Hindlimb muscle (tissue), 1 donor: ENCODE measurements around the gene SIX1. TPM values are rescaled to one million over a fixed set of nuclear protein-coding genes. Genes with fewer than 3 reads are reported as not detected.

Source experiments
- DNase-seq: peaks from one replicate; pipeline ENCODE4 v3.0.0-alpha.2; 2013
- polyA plus RNA-seq: library from polyadenylated mRNA; unstranded; fragments of 120-200 nt; gene quantifications from one replicate; pipeline ENCODE4 v1.2.1, GENCODE V29; 2013; ENCODE audit not compliant: insufficient read length

The SIX1 gene
- polyA plus RNA-seq, 1 donor: 85.1 TPM

DNA sequence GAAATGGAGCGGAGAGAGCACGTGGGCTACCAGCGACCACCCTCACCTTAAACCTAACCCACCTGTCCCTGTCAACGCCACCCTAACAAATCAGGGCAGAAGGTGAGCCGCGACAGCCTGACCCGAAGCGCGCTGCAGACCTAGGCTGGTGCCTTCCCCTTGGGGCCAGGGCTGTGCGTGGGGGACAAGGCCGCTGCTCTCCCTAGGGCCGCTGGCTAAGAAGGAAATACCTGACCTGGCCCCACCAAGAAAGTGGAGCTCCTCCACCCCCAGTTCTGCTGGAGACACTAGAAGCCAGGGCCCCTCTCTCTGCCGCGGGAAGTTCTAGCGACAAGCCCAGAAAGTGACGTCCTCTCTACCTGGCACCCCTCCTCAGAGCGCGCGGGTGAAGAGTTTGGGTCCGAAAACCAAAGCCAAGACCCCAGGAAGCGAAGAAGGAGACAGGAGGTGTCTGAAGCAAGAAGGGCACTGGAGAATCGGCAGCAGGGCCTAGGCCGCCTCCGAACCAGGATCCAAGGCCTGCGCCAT is 7.5 kb downstream of the SIX1 start:
- no peak for DNase-seq

GRCh38 chr14:60640859-60641741 is 8.2 kb downstream of the SIX1 start:
- no peak for DNase-seq

DNA sequence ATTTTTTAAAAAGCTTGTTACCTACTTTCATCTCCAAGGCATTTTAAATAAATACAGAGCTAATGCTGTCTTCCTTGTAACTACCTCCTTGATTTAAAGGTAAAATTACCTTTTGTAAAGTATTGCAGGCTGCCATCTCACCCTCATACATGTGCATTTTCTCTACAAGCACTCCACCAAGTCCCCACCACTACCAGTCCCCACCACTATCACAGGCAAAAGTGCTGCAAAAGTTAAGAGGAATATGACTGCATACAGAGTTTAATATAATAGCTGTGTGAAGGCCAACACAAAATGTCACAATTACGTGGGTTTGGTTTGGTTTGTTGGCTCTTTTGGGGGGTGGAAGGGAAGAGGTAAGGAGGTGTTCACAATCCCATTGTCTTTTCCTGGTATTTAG is 9.6 kb downstream of the SIX1 start:
- DNase-seq: no peak

GRCh38 chr14:60637479-60638315 is 11.6 kb downstream of the SIX1 start:
- peak; percentile 77 for DNase-seq

DNA sequence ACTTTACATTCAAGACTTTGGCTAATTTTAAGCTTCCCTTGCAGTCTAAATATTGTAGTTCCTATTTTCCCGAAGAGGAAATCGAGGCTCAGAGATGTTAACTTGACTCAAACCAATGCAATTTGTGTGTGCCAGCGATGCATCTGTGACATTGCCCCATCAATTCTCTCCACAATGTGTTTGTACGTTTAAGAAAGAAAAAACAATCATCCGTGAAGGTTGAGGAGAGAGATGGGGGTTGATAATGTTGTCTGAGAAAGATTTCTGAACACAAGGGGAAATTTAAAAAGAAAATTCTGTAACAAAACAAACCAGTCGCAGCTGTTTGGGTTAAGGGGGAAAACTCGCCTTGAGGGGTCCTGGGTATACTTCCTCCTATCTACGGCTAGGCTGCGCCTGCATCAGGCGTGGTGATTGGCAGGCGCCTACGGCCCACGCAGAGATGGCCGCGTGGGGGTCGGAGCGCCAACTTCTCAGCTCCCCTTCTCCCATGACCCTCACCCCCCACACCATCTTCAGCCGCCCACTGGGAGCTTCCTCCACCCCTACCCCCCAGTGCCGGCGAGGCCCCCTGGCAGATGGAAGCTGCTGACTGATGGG is 12.3 kb downstream of the SIX1 start:
- DNase-seq: no peak

GRCh38 chr14:60634153-60634552 is 15.1 kb downstream of the SIX1 start:
- DNase-seq: no peak

DNA sequence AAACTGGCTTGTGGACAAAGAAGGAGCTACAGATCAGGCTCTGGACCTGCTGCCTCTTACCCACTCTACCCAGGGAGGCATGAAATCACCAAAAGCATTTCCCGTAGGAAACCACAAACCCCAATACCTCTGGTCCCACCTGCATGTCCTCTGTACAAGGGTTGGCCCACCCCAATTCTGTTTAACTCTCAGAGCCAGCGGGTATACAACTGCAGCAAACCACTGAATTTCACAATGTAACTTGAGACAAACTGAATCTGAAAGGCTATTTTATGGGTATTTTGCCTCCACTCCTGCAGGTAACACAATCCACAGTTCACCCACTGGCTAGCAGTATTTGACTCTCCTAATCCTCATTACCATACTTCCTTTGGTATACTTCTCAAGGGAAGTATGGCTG is 16.5 kb downstream of the SIX1 start:
- DNase-seq: no peak

GRCh38 chr14:60632257-60632656 is 17.0 kb downstream of the SIX1 start:
- DNase-seq: no peak

- no peak for DNase-seq
Measured at GRCh38 chr14:60631842-60632241, 17.4 kb downstream of the SIX1 start.

DNA sequence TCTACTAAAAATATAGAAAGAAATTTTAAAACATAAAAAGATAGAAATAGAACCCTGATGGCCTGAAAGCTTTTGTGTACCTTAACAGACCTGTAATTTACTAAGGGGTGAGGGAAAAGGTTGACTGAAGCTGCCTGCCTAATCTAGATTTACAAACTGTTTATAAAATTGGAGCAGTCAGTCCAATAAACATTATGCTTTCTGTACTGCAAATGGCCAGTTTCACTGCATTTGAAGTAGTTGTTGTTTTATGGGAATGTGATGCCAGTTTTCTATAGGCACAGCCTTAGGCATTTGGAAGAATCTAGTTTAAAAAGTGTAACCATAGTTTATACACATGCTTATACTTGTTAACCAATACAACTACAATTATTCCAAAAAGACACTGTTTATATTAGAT is 19.1 kb downstream of the SIX1 start:
- no peak for DNase-seq

GRCh38 chr14:60628892-60629291 is 20.4 kb downstream of the SIX1 start:
- DNase-seq: no peak

GRCh38 chr14:60622917-60623257 is 26.4 kb downstream of the SIX1 start:
- no peak for DNase-seq

GRCh38 chr14:60622210-60622916 is 26.9 kb downstream of the SIX1 start:
- DNase-seq: no peak

GRCh38 chr14:60621386-60621785 is 27.9 kb downstream of the SIX1 start:
- DNase-seq: no peak

- no peak for DNase-seq
Measured at GRCh38 chr14:60618241-60618640, 31.0 kb downstream of the SIX1 start.

GRCh38 chr14:60616461-60616959 is 32.8 kb downstream of the SIX1 start:
- DNase-seq: peak; percentile 61

DNA sequence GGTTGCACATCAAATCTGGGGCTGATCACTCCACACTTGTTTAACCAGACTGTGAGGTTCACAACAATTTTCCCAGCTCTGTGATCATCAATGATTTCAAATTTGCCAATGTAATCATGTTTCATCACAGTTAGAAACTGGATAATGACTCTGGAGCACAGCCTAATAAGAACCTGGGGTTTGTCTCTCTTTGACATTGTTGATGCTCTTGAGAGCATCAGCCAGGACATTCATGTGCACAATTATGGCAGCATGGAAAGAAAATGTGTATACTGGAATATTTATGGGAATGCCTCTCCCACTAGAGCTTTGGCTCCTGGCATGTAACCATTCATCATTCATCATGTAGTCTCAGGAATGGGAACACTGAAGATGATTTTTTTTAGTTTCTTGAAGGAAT is 47.0 kb downstream of the SIX1 start:
- DNase-seq: no peak

DNA sequence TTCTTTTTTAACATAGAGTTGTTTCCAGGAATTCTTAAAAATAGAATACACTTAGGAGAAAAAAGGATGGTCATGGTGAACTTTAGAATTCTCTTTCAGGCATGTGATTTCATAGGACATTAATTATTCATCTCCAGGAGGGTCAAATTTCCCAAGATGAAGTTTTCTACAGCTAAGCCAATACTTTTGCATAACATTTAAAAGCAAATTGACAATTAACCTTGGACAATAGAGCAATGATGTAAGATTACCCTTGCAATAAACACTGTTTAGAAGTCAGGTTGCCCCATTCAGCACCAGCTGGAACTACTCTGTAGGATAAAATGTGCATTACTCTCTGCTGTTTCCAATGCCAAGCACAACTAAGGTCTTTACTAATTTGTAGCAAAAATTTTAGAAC is 49.5 kb downstream of the SIX1 start:
- DNase-seq: no peak

DNA sequence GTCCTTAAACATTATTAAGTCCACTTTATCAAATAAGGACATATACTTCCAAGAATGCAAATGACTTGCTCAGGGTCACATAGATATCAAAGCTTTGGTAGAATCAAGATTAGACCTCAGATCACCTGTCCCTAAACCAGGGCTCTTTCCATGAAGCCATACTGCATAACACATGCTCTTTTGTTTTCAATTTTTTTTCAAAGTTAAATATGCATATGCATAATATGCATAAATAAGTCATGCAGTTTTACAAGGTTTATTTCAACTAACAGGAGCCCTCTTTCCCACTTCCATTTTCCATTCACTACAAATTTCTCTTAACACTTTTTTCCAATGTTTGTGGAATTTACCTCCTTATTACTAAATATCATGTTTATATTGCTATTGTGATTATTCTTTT is 53.1 kb downstream of the SIX1 start:
- DNase-seq: no peak

- DNase-seq: no peak
Measured at GRCh38 chr14:60594062-60594461, 55.2 kb downstream of the SIX1 start.
